Measurements from ENCODE around the gene TMEM86A. TPM values are rescaled to one million over a fixed set of nuclear protein-coding genes. Genes with fewer than 3 reads are reported as not detected.
"Not testable (repeated sequence)": the region's sequence is repeated elsewhere in the genome, so short reads cannot be mapped to it uniquely, and the experiment has no call there.

The TMEM86A gene
- 1 to 10 TPM; 8.1 to 9.1 (median 8.9) TPM for polyA plus RNA-seq (ENCODE audit: insufficient read length in 3 of 3)

GRCh38 chr11:18698341-18699268, at the start of gene TMEM86A:
Gene TMEM86A, plus strand, starts transcription at chr11:18698779. Its CDS starts 108 bp downstream, at chr11:18698887.
- DNase-seq (ENCODE audit: low read depth in 3 of 3, low spot score in 2 of 3), result peak in 1 of 3 donors; percentile 83

- DNase-seq (ENCODE audit: low read depth in 3 of 3, low spot score in 2 of 3), result no peak
Measured at GRCh38 chr11:18650353-18650752, 48.2 kb upstream of the TMEM86A start.

- DNase-seq (ENCODE audit: low read depth in 3 of 3, low spot score in 2 of 3), result no peak
Measured at GRCh38 chr11:18650859-18651557, 47.6 kb upstream of the TMEM86A start.

GRCh38 chr11:18657673-18658072, 40.9 kb upstream of the TMEM86A start:
- no peak for DNase-seq (ENCODE audit: low read depth in 3 of 3, low spot score in 2 of 3)

GRCh38 chr11:18665353-18665872, 33.2 kb upstream of the TMEM86A start:
- DNase-seq (ENCODE audit: low read depth in 3 of 3, low spot score in 2 of 3), result not testable (repeated sequence)

- DNase-seq (ENCODE audit: low read depth in 3 of 3, low spot score in 2 of 3), result no peak
Measured at GRCh38 chr11:18668131-18668530, 30.4 kb upstream of the TMEM86A start.

- DNase-seq (ENCODE audit: low read depth in 3 of 3, low spot score in 2 of 3), result no peak
Measured at GRCh38 chr11:18669219-18669596, 29.4 kb upstream of the TMEM86A start.

- no peak for DNase-seq (ENCODE audit: low read depth in 3 of 3, low spot score in 2 of 3)
Measured at GRCh38 chr11:18669711-18670110, 28.9 kb upstream of the TMEM86A start.

GRCh38 chr11:18671246-18671645, 27.3 kb upstream of the TMEM86A start:
- DNase-seq (ENCODE audit: low read depth in 3 of 3, low spot score in 2 of 3), result no peak

- not testable (repeated sequence) for DNase-seq (ENCODE audit: low read depth in 3 of 3, low spot score in 2 of 3)
Measured at GRCh38 chr11:18672209-18672608, 26.4 kb upstream of the TMEM86A start.

- no peak for DNase-seq (ENCODE audit: low read depth in 3 of 3, low spot score in 2 of 3)
Measured at GRCh38 chr11:18676803-18677202, 21.8 kb upstream of the TMEM86A start.

- DNase-seq (ENCODE audit: low read depth in 3 of 3, low spot score in 2 of 3), result no peak
Measured at GRCh38 chr11:18677560-18677959, 21.0 kb upstream of the TMEM86A start.

GRCh38 chr11:18681949-18682348, 16.6 kb upstream of the TMEM86A start:
- not testable (repeated sequence) for DNase-seq (ENCODE audit: low read depth in 3 of 3, low spot score in 2 of 3)

- DNase-seq (ENCODE audit: low read depth in 3 of 3, low spot score in 2 of 3), result no peak
Measured at GRCh38 chr11:18682466-18682865, 16.1 kb upstream of the TMEM86A start.

- DNase-seq (ENCODE audit: low read depth in 3 of 3, low spot score in 2 of 3), result no peak
Measured at GRCh38 chr11:18684267-18684666, 14.3 kb upstream of the TMEM86A start.

- not testable (repeated sequence) for DNase-seq (ENCODE audit: low read depth in 3 of 3, low spot score in 2 of 3)
Measured at GRCh38 chr11:18691467-18692140, 7.0 kb upstream of the TMEM86A start.

GRCh38 chr11:18692941-18693760, 5.4 kb upstream of the TMEM86A start:
- DNase-seq (ENCODE audit: low read depth in 3 of 3, low spot score in 2 of 3), result no peak

GRCh38 chr11:18696638-18697225, 1.8 kb upstream of the TMEM86A start:
- no peak for DNase-seq (ENCODE audit: low read depth in 3 of 3, low spot score in 2 of 3)

GRCh38 chr11:18697576-18697975, 1.0 kb upstream of the TMEM86A start:
- DNase-seq (ENCODE audit: low read depth in 3 of 3, low spot score in 2 of 3), result no peak

GRCh38 chr11:18699269-18699596, 654 bp downstream of the TMEM86A start:
- DNase-seq (ENCODE audit: low read depth in 3 of 3, low spot score in 2 of 3), result no peak

All from right renal cortex interstitium (tissue), 3 donors.